Stimulated activated CD8-positive, alpha-beta memory T cell treated with anti-CD3 and anti-CD28 coated beads, Interleukin-15, amount 100 ng/mL, for 1 hour (primary cell): ENCODE measurements around the gene BAIAP2.
"Not testable (repeated sequence)": the region's sequence is repeated elsewhere in the genome, so short reads cannot be mapped to it uniquely, and the experiment has no call there.

Experiments used
- DNase-seq: peaks from one replicate; pipeline ENCODE4 v3.0.0-alpha.2; 2020; ENCODE audit warnings: low read depth

BAIAP2 gene

DNA sequence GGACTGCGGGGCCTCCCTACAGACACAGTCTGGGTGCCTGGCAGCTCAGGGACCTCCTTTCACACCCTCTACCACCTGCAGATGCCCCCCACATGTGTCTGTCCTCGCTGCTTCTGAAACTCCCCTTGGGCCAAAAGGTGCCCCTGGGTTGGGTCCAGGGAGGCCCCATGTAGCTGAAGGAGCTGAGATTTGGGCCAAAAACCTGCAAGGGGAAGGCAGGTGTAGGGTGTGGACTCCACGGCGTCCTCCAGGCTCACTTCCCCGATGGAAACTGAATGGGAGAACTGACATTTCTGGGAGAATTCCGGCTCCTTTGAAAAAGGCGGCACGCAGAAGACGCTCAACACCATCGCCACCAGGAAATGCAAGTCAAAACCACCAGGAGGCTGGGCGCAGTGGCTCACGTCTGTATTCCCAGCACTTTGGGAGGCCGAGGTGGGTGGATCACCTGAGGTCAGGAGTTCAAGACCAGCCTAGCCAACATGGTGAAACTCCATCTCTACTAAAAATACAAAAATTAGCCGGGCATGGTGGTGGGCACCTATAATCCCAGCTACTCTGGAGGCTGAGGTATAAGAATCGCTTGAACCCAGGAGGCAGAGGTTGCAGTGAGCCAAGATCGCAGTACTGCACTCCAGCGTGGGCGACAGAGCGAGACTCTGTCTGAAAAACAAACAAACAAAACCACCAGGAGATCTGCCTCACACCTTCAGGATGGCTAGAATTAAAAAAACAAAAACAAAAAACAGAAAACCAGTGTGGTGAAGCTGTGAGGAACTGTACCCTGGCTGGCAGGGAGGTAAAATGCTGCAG lies 13.2 kb upstream of the BAIAP2 start:
- no peak for DNase-seq

DNA sequence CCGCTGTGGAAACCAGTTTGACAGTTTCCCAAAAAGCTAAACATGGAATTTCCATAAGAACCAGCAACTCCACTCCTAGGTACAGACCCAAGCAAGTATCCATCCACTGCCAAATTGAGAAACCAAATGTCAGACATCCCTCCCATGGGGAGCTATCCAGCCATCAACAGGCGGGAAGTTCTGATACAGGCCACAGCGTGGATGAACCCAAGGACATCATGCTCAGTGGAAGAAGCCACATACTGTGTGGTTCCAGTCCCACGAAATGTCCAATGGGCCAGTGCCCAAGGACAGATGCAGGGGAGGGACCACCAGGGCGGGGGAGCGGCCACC lies 12.6 kb upstream of the BAIAP2 start:
- DNase-seq = no peak

DNA sequence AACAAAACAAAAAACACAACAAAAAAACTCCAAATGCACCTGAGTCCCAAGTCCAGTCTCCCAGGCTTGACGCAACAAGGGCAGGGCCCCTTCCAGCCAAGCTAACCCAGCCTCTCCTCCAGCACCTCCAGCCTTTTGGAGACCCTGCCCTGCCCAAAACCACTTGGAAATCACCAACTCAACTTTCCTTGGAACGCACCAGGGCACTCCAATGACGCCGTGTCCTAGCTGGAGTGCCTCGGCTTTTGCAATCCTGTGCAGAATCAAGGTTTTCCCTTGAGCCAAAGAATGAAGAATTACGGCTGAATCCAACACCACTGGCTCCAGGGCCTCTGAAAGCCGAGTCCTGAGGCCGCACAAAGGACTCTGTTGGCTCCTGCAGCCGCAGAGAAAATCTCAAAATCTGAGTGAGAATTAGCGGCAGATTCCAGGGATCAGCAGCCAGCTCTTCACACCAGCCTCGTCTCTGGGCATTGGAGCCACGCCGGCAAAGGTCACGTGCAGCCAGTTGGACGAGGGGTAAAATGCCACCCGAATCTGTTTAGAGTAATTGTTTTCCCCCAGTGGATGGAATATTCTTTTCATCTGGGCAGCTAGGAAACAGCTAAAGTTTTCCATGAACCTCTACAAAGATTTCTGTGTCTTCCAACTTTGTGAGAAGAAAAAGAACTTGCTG lies 9.7 kb upstream of the BAIAP2 start:
- DNase-seq = no peak

DNA sequence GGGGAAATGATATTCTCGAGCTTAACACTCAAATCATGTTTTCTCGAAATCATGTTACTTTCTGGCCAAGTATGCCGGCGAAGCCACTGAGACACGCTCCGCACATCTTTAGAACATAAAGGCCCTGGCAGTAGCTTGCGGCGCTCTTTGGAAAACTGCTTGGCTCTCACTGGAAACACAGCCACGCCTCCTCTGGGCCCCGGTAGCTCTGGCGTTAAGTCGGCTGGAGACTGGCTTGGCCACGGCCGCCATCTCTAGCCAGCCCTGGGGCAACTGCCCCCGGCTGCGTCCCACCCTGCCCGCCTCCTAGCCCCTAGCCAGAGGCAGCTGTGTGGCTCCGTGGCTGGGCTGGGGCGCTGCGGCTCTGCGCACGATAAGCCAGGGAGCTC lies 9.2 kb upstream of the BAIAP2 start:
- no peak for DNase-seq

DNA sequence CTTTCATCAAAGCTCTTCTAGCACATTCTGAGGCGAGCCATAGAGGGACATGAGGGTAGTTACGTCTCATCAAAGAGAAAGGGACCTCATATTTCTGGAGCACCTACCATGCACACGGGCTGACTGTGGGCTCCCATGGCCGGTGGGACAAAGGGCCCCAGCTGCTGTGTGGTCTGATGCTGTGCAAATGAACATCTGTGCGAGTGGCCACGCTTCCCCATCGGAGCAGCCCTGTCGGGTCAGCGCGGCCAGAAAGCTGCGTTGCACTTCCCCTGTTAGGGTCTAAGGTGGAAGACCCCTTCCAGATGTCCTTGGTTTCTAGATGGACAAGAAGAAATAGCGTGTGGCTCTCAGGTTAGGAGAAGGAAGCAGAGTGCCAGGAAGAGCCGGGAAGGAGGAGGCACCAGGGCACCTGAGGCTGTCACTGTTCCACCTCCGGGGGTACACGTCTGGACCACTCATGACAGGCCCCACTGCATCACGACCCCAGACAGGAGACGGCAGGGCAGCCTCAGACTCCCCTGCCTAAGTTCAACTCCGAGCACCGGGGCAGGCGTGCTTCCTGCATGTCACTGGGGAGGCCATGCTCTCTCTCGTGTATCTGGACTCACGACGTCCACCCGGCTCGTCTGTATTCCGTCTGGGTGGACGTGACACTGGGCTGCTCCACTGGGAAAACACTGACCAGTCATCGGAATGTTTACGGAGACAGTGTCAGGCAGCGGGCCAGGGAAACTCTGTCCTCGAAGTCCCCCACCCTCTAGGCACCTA lies 8.5 kb upstream of the BAIAP2 start:
- no peak for DNase-seq

DNA sequence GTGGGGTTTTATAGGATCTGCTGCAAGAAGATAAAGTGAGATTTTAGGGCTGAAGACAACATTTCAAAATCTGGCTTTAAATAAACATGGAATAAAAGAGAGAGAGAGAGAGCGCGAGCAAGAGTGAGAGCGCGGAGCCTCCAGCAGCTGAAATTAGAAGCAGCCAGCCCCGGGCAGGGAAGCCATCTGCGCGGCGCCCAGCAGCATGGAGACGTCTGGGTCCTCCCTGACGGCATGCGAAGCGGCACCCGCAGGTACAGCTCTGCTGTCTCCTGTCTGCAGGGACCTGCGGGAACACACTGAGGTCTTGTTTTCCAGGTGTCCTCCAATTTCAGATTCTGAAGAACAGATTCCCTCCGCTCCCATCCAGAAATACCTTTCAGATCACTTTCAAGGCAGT lies 7.9 kb upstream of the BAIAP2 start:
- no peak for DNase-seq

DNA sequence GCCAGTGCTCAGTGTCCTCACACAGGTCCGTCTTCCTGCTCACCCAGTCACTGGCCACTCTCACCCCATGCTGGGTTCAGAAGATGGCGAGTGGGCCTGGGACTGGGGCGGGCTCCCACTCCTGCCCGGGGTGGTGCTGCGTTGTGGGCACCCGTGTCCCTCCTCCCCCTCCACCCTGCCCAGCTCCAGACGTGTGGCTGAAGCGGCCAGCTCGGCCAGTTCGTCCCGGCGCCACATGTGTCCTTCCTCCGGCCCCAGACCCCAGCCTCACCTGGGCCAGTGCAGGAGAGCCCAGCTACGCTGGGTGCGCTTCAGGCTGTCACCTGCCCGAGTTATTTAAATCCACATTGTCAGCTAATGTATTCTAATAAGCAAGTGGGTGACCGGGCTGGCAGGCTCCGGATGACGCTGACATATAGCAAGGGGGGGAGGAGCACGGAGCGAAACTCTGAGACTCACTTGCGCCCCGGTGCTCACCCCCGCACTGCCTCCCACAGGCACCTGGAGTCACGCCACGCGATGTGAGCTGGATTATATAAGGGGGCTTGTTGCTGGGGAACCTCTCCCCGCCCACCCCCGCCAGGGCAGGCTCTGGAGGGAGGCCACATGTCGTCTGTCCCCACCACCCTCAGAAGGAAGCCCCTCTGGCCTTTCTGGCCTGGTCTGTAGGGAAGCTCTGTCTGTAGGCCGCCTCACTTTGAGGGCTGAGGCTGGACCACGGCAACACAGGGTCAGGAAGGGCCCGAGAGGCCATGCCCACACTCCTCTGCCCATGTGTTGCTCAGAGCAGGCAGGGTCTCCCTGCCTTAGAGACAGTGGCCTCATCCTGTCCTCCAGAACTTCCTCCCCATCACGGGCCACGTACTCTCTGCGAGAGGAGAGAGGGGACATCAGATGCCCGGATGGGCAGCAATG lies 7.1 kb upstream of the BAIAP2 start:
- no peak for DNase-seq

DNA sequence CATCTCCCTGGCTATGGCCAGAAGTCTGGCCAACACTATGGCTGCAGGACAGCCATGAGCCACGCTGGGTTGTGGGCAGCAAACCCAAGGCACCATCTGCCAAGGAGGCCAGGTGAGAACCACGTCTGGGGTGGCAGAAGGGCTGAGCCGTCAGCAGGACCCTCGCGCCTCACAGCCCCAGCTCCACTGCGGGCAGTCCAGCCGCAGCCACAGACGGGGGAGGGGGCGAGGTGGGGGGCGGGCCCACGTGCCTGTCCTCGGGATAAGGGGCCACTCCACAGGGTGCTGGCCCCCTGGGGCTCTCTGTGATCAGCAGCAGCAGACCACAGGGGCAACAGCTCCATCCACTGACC lies 6.5 kb upstream of the BAIAP2 start:
- no peak for DNase-seq

DNA sequence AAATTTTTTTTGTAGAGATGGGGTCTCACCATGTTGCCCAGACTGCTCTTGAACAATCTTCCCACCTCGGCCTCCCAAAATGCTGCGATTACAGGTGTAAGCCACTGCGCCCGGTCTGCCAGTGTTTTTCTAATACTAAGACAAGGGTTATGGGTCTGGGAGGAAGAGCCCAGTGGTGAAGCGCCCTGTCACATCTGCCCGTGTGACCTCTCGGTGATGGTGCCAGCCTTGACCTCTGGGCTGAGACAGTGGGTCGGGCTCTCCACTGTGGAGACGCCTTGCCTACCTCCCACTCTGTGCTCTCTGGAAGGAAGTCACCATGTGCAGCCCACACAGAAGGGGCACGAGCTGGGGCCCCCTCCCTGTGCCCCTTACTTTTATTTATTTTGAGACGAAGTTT lies 5.1 kb upstream of the BAIAP2 start:
- DNase-seq = no peak

DNA sequence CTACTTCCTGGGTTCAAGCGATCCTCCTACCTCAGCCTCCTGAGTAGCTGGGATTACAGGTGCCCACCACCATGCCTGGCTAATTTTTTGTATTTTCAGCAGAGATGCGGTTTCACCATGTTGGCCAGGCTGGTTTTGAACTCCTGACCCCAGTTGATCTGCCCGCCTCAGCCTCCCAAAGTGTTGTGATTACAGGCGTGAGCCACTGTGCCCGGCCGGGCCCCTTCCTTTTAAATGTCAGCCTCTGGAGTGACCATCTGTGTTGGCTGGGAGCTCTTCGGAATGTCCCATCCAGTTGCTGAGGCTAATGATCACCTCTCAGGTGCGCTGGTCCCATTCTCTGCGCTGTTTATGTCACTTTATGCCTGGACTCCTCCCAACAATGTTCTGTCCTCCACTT lies 4.6 kb upstream of the BAIAP2 start:
- DNase-seq = not testable (repeated sequence)

DNA sequence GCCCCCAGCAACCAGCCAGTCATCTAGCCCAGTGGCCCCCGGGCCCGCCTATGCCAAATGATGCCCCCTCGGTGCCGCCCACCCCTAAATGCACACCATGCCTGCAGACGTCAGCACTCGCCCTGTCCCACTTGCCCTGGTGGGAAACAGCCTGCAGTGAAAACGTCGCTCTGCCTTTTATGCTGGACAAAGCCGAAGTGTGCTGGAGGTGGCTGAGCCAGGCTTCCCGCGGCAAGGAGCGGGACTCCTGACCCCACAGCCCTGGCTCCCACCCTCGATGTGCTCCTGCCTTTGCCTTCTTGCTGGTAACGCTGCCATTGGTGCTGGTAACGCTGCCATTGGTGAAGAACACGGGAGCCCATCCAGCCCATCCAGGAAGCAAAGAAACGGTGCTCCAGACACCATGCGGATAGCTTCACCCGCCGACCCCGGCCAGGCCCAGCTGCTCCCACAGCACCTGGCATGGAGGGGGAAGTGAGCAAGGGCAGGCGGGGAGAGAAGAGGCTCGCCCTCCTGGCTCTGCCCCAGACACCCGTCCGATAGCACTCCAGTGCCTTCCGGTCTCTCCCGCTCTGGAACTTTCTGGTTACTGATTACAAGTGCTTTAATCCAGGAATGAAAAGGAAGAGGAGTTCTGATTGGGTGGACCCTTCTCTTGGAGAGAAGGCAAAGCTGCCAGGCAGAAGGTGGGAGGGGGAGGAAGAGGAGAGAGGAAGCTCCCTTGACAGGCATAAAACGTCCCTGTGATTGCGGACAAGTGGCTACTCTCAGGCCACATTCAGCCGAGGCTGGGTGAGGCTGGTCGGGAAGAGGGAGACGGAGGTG lies 4.0 kb upstream of the BAIAP2 start:
- DNase-seq = no peak

DNA sequence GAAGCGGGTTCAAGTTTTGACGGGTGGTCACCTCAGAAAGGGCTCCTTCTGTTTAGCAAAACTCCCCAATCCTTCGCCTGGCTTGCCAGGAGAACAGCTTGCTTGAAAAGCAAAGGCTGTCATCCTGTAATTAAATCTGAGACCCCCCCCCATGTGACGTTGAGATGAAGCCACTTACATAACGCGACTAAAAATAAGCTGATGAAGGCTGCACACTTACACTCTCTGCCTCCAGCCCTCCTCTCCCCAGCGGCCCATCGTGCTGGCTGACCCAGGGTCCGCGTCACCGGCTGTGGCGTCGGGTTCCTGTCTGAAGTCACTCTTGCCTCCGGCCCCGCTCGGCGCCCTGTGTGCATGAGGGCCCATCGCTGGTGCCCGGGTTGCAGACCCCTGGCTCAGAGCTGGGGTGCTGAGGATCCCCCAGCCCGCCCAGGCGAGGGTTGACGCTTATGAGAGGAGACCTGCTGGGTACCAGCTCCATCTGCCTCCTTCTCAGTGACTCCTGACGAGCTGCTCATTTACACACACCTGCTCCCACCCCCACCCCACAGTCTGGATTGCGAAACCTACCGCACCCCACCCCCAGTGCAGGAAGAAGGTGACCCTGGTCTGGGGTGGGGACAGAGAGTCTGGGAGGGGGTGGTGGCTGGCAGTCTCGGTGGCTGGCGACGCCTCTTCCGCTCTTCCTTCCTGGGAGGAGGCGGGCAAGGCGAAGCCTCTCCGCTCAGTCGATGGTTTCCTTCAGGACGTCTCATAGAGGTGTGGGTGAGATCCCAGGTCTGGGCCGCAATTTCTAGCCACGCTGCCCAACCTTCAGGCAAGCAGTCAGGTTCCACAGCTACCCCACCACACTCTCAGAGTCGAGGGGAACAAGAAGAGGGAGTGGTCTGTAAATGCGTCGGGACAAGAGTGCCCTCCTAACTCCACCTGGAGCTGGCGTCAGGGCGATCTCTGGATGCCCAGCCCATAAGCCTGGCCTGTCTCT lies 3.1 kb upstream of the BAIAP2 start:
- no peak for DNase-seq

DNA sequence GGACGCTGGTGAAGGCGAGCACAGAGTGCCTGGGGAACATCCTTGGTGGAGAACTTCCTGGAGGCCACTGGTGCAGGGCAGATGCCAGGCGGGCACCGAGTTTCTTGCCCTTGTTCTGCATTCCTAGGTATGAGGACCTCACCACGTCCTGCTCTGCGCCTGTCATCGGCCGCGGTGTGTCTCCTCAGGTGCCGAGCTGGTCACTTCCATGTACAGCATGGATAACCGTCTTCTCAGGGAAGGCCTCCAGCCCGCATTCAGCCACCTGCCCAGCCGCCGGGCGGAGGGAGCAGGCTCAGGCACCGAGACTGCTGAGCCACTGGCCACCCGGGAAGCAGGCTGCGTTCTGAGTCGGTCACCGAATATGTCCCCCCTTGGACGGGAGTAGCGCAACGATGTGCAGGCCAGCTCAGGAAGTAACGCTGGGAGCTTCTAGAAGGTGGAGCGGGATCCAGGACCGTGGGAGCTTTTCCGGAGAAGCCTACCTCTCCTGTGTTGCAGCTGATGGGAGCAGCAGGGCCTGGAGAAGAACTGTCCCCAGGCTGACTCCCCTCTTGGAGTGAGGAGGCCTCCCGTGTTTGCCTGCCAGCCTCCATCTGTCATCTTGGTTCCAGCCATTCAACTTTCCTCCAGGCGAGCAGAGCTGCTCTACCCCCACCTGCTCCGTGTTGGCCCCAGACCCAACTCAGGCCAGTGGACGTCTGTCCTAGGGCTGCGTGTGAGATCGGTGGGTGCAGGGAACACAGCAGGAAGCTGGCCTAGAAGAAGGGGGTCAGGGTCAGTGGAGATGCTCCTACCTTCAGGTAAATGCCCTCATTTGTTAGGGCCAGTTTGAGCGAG lies 2.1 kb upstream of the BAIAP2 start:
- DNase-seq = no peak

DNA sequence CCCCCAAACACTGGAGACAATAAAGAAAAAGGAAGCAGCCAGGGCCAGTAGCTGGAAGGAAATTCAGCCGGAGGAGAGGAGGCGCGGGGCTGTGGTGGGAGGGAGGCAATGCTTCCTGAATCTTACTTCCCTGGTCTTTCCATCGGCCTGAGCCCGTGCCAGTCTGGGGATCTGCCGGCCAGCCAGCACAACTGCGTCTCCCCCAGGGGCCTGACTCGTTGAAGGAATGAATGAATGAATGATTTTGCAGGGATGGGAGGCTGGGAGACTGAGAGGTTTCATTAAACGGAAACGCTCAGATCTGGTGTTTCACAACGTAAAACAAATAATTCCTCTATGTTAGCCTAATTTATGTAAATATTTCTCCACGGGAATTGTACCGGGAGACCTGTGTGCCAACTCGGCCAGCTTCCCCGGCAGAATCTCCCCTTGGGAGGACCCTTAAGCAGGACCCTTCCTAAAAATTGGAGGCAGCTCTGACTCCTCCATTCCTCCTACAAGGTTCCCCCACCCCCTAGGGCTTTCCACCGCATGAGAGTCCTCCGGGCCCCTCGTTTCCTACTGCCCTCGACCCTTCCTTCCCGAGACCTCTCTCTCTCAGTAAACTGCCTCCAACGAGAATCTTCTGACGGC lies 1.3 kb upstream of the BAIAP2 start:
- no peak for DNase-seq

DNA sequence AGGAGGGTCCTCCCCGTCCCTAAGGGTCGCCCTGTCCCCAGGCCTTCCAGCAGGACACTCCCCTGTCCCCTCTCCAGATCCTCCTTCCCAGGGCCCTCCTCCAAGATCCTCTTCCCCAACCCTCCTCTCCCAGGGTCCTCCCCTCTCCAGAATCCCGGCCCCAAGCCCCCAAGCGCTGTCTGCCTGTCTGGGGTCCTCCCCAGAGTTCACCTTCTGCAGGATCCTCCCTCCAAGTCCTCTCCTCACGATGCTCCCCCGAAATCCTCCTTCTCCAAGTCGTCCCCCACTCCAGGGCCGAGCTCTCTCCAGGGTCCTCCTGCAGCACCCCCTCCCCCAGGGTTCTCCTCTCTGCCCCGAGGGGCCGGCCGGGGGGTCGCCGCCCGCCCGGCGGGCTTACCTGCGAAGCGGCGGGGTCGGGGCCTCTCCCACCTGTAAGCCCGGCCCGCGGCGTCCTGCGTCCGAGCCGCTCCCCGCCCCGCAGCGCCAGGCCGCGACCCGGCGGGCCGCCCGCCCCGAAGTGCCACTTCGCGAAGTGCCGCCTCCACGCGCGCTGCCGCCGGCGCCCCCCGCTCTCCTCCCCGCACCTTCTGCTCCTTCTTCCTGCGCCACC lies 678 bp upstream of the BAIAP2 start:
- no peak for DNase-seq

DNA sequence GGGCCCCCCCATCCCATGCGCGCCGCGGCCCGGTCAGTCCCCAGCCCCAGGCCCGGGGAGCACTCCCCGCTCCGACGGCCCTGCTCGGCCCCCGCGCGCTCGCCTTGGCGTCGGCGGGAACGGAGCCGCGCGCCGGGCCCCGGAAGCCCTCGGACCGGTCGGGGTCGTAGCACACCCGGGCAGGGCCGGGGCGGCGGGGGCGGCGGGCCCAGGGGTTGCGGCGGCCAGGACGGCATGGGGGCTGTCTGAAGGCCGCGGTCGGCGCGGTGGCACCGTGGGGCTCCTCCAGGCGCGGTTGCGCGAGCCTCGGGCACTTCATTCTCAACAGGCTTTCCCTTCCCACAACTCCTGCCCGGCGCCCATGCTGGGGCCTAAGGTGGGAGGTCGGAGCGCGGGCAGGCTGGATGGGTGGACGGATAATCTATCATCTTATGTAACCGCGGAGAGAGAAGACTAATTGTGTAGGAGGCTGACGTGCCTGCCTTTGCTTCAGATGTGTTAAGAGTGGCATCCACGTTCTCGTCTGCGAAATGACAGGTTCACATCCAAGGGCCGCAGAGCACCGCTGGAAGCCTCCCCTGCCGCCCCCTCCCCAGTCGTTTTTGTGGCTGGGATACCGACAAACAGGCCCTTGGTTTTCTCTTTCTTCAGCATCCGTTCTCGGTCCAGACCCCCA lies 708 bp downstream of the BAIAP2 start:
- DNase-seq = no peak

DNA sequence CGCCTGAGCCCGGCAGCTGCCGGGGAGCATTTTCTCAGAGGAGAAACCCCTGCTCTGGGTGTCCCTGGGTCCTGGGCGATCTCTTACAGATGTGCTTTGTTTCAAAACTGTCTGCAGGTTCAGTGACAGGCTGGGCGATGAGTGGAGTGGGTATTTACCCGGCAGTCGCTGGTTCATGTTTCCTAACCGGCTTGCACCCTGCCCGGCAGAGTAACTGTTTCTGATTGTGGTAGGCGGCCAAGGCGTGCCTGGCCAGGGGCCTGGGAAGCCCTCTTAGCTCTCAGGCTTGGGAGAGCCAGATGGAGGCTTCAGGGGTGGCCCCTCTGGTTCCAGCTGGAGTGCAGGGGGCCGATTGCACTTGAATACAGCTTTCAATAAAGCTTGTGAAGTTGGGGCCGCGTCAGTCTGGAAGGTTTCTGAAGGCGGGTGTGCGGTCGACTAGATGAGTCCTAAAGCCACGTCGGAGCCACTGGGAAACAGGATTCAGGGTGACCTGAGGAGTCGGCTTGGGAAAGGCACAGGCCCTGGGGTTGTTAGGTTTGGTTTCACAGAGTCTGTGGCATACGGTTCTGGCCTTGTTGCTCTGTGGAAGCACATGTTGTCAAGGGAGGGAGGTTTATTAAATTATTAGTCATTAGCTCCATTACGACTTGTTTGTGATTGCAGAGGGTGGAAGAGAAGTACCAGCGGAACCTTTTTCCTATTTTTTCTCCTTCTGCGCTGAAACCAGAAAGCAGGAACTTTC lies 1.4 kb downstream of the BAIAP2 start:
- DNase-seq = no peak
